Glutamatergic neuron (in vitro differentiated cells): ENCODE results near the gene CCDC152. TPM values are rescaled to one million over a fixed set of nuclear protein-coding genes. Genes with fewer than 3 reads are reported as not detected.

Source experiments
- DNase-seq: peaks from one replicate; pipeline ENCODE4 v3.0.0; 2022
- H3K27ac Mint-ChIP-seq: one replicate; pipeline ENCODE4 v1.8.0; 2020; ENCODE audit warnings: mild to moderate bottlenecking, mixed read lengths, inconsistent platforms; ENCODE audit not compliant: unreplicated experiment
- H3K27me3 Mint-ChIP-seq: one replicate; pipeline ENCODE4 v1.8.0; 2020; ENCODE audit warnings: mild to moderate bottlenecking, moderate library complexity, mixed read lengths, inconsistent platforms; ENCODE audit not compliant: unreplicated experiment
- H3K36me3 Mint-ChIP-seq: one replicate; pipeline ENCODE4 v1.8.0; 2020; ENCODE audit warnings: mild to moderate bottlenecking, mixed read lengths, inconsistent platforms; ENCODE audit not compliant: unreplicated experiment
- H3K4me1 Mint-ChIP-seq: one replicate; pipeline ENCODE4 v1.8.0; 2020; ENCODE audit warnings: mild to moderate bottlenecking, low read depth, mixed read lengths, inconsistent platforms; ENCODE audit not compliant: unreplicated experiment
- H3K4me3 Mint-ChIP-seq: one replicate; pipeline ENCODE4 v1.8.0; 2020; ENCODE audit warnings: mild to moderate bottlenecking, mixed read lengths, inconsistent platforms; ENCODE audit not compliant: unreplicated experiment
- H3K9me3 Mint-ChIP-seq: one replicate; pipeline ENCODE4 v1.8.0; 2020; ENCODE audit warnings: mild to moderate bottlenecking, moderate library complexity, mixed read lengths, inconsistent platforms; ENCODE audit not compliant: unreplicated experiment
- CTCF ChIP-seq: fragments of 200-600 bp; sonication (generic); IDR thresholded peaks from one replicate; pipeline ENCODE4 v1.5.0; 2021; ENCODE audit not compliant: partially characterized antibody, unreplicated experiment
- total RNA-seq: library from RNA; stranded (reverse); fragmentation: NEBNext Ultra II Directional; extraction: Animal tissue kit (Norgen Biotek cat#: 25700); gene quantifications from one replicate; pipeline ENCODE4 v1.2.1, GENCODE V29; 2021; ENCODE audit not compliant: unreplicated experiment

CCDC152 gene
- total RNA-seq, 1 donor from 2014 or later = 13.4 TPM

- Mint-ChIP-seq H3K4me3 (no peak overlapping the region), H3K36me3 (peaks cover 5% of the 10 kb centered on the region), H3K4me1 (no peaks in the 10 kb centered on the region), H3K27ac (no peak overlapping the region), H3K27me3 (no peaks in the 10 kb centered on the region), H3K9me3 (no peaks in the 10 kb centered on the region)
- DNase-seq = no peak
- TF ChIP-seq CTCF = no peak
Observed at GRCh38 chr5:42837601-42838000, 81.0 kb downstream of the CCDC152 start.

- Mint-ChIP-seq H3K27me3 (no peaks in the 10 kb centered on the region), H3K27ac (no peak overlapping the region), H3K9me3 (no peaks in the 10 kb centered on the region), H3K36me3 (peaks cover 5% of the 10 kb centered on the region), H3K4me3 (no peak overlapping the region), H3K4me1 (no peaks in the 10 kb centered on the region)
- no peak for TF ChIP-seq CTCF
- no peak for DNase-seq
Observed at GRCh38 chr5:42839196-42839595, 82.6 kb downstream of the CCDC152 start.

- H3K27me3 Mint-ChIP-seq = no peaks in the 10 kb centered on the region
- TF ChIP-seq CTCF = no peak
- DNase-seq = no peak
- H3K4me1 Mint-ChIP-seq = no peaks in the 10 kb centered on the region
- no peaks in the 10 kb centered on the region for H3K9me3 Mint-ChIP-seq
- no peak overlapping the region for H3K4me3 Mint-ChIP-seq
- H3K36me3 Mint-ChIP-seq = peaks cover 5% of the 10 kb centered on the region
- no peak overlapping the region for H3K27ac Mint-ChIP-seq
Observed at GRCh38 chr5:42840269-42840668, 83.7 kb downstream of the CCDC152 start.

GRCh38 chr5:42840842-42841567 is 84.4 kb downstream of the CCDC152 start:
- Mint-ChIP-seq H3K27me3 (no peaks in the 10 kb centered on the region), H3K4me3 (no peak overlapping the region), H3K36me3 (no peaks in the 10 kb centered on the region), H3K27ac (no peak overlapping the region), H3K4me1 (no peaks in the 10 kb centered on the region), H3K9me3 (no peaks in the 10 kb centered on the region)
- TF ChIP-seq CTCF = no peak
- no peak for DNase-seq

GRCh38 chr5:42842921-42843641 is 86.5 kb downstream of the CCDC152 start:
- Mint-ChIP-seq H3K9me3 (no peaks in the 10 kb centered on the region), H3K27me3 (no peaks in the 10 kb centered on the region), H3K36me3 (no peaks in the 10 kb centered on the region), H3K4me1 (no peaks in the 10 kb centered on the region), H3K4me3 (no peak overlapping the region), H3K27ac (no peak overlapping the region)
- DNase-seq = no peak
- TF ChIP-seq CTCF = no peak
